Neuronal stem cell (in vitro differentiated cells): ENCODE measurements around the gene SCYL1.

Experiments
- DNase-seq: peaks from one replicate; pipeline ENCODE4 v3.0.0-alpha.2; 2013; ENCODE audit warnings: low spot score
- H2AFZ ChIP-seq: one replicate; pipeline ENCODE4 v1.6.1; 2013; ENCODE audit warnings: mild to moderate bottlenecking, low read length, inconsistent platforms
- H2AK5ac ChIP-seq: 2 replicates; pipeline ENCODE4 v1.6.1; 2013; ENCODE audit warnings: low read depth, mild to moderate bottlenecking, inconsistent platforms, low read length, moderate library complexity, mixed read lengths
- H2BK120ac ChIP-seq: 2 replicates; pipeline ENCODE4 v1.6.1; 2013; ENCODE audit warnings: low read depth, mild to moderate bottlenecking, inconsistent platforms, low read length, moderate library complexity, mixed read lengths
- H2BK12ac ChIP-seq: one replicate; pipeline ENCODE4 v1.6.1; 2013; ENCODE audit warnings: low read length, inconsistent platforms
- H2BK15ac ChIP-seq: 2 replicates; pipeline ENCODE4 v1.6.1; 2013; ENCODE audit warnings: mild to moderate bottlenecking, low read length, inconsistent platforms, mixed read lengths
- H2BK5ac ChIP-seq: one replicate; pipeline ENCODE4 v1.6.1; 2013; ENCODE audit warnings: inconsistent platforms, mild to moderate bottlenecking, low read length, moderate library complexity
- H3K14ac ChIP-seq: one replicate; pipeline ENCODE4 v1.6.1; 2013; ENCODE audit warnings: low read length, inconsistent platforms
- H3K18ac ChIP-seq: 2 replicates; pipeline ENCODE4 v1.6.1; 2013; ENCODE audit warnings: low read length, inconsistent platforms
- H3K23ac ChIP-seq: 2 replicates; pipeline ENCODE4 v1.6.1; 2013; ENCODE audit warnings: low read depth, mild to moderate bottlenecking, mixed read lengths, low read length, inconsistent platforms; ENCODE audit not compliant: poor library complexity
- H3K27ac ChIP-seq: replicated peaks from 3 replicates; pipeline ENCODE4 v1.5.1; 2013; ENCODE audit warnings: low read length, inconsistent platforms
- H3K27me3 ChIP-seq, 3 experiments: 2 replicates each; pipeline ENCODE4 v1.6.1; 2013; ENCODE audit warnings: low read length in 3 of 3, mild to moderate bottlenecking in 2 of 3, inconsistent platforms in 1 of 3, low read depth in 1 of 3, mixed read lengths in 1 of 3, moderate library complexity in 1 of 3; ENCODE audit not compliant: control insufficient read depth in 3 of 3, insufficient read depth in 3 of 3
- H3K36me3 ChIP-seq, 2 donors: replicated peaks in 1 of 2; 2 replicates each; pipeline ENCODE4 v1.6.1; 2013; ENCODE audit warnings: low read length in 2 of 2; ENCODE audit not compliant: control insufficient read depth in 2 of 2, insufficient read depth in 2 of 2
- H3K4ac ChIP-seq: 2 replicates; pipeline ENCODE4 v1.6.1; 2013; ENCODE audit warnings: inconsistent platforms, mild to moderate bottlenecking, low read length, moderate library complexity
- H3K4me1 ChIP-seq, 2 donors: 1 replicate in 1 of 2; 2 replicates in 1 of 2; pipeline ENCODE4 v1.6.1; 2013; ENCODE audit warnings: low read length in 2 of 2, low read depth in 1 of 2; ENCODE audit not compliant: control insufficient read depth in 2 of 2, insufficient read depth in 1 of 2
- H3K4me2 ChIP-seq: one replicate; pipeline ENCODE4 v1.6.1; 2013; ENCODE audit warnings: mild to moderate bottlenecking, low read length, inconsistent platforms; ENCODE audit not compliant: insufficient read depth, poor library complexity, severe bottlenecking
- H3K4me3 ChIP-seq, 2 donors: 2 replicates each; pipeline ENCODE4 v1.5.1; 2013; ENCODE audit warnings: low read length in 2 of 2, mild to moderate bottlenecking in 2 of 2, inconsistent platforms in 1 of 2, moderate library complexity in 1 of 2
- H3K79me1 ChIP-seq: one replicate; pipeline ENCODE4 v1.6.1; 2013; ENCODE audit warnings: low read depth, mild to moderate bottlenecking, inconsistent platforms, low read length, moderate library complexity
- H3K9ac ChIP-seq: one replicate; pipeline ENCODE4 v1.6.1; 2013; ENCODE audit warnings: mild to moderate bottlenecking, low read depth, low read length, inconsistent platforms; ENCODE audit not compliant: poor library complexity
- H3K9me3 ChIP-seq, 2 donors: replicated peaks in 1 of 2; 2 replicates each; pipeline versions ENCODE3 to v1.6.1; 2013; ENCODE audit warnings: low read length in 2 of 2, mild to moderate bottlenecking in 2 of 2, inconsistent platforms in 1 of 2, low read depth in 1 of 2, mixed read lengths in 1 of 2, moderate library complexity in 1 of 2; ENCODE audit not compliant: control insufficient read depth in 2 of 2, insufficient read depth in 1 of 2
- H4K8ac ChIP-seq: one replicate; pipeline ENCODE4 v1.6.1; 2013; ENCODE audit warnings: low read depth, mild to moderate bottlenecking, inconsistent platforms, low read length, moderate library complexity
- H4K91ac ChIP-seq: one replicate; pipeline ENCODE4 v1.6.1; 2013; ENCODE audit warnings: low read length, low read depth, mild to moderate bottlenecking, inconsistent platforms; ENCODE audit not compliant: poor library complexity
- WGBS, 2 donors: extraction: QIAGEN DNeasy Blood & Tissue Kit; methylation state at CpG; one replicate each; pipeline ENCODE4 v1.1.7; 2013; ENCODE audit warnings: missing lambda C conversion rate in 2 of 2, mixed read lengths in 1 of 2; ENCODE audit not compliant: insufficient read length in 2 of 2, insufficient replicate concordance in 1 of 2; ENCODE audit errors: extremely low coverage in 2 of 2; 5-methylcytosine and 5-hydroxymethylcytosine counted together

Gene SCYL1

DNA sequence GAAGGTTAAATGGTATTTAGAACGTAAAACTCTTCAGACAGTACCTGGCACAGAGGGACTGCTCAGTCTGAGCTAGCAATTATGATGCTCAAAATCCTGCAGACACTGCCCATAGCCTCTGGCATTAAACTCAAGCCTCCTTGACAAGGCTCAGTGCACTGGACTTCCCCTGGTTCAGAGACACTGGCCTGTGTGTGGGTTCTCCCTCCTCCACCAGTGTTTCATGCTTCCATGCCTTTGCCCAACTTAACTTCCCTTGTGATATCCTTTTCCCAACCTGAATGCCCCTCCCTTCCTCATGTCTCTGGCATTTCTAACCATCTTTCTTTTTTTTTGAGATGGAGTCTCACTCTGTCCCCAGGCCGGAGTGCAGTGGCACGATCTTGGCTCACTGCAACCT is 24.2 kb downstream of the SCYL1 start:
- H3K23ac ChIP-seq: no peak overlapping the region
- peaks cover 0 to 15% of the 10 kb centered on the region in 2 donors for H3K4me1 ChIP-seq
- no peak overlapping the region for H3K4me2 ChIP-seq
- peak overlapping the region in 1 of 2 donors; percentile 34 for H3K4me3 ChIP-seq
- H3K9ac ChIP-seq: no peak overlapping the region
- no peak overlapping the region for H3K27ac ChIP-seq
- H3K79me1 ChIP-seq: peaks cover 2% of the 10 kb centered on the region
- no CpG with 5 or more reads among the region's 3 CpGs for WGBS, 2 donors
- no peak overlapping the region for H3K14ac ChIP-seq
- H2BK15ac ChIP-seq: no peak overlapping the region
- no peak overlapping the region for H2BK120ac ChIP-seq
- H3K4ac ChIP-seq: no peak overlapping the region
- peaks cover 0 to 12% of the 10 kb centered on the region in 2 donors for H3K36me3 ChIP-seq
- peaks cover 0 to 52% (median 5%) of the 10 kb centered on the region in 3 experiments for H3K27me3 ChIP-seq
- DNase-seq: no peak
- no peak overlapping the region for H2AFZ ChIP-seq
- no peak overlapping the region for H2AK5ac ChIP-seq
- H2BK12ac ChIP-seq: no peak overlapping the region
- no peak overlapping the region for H4K91ac ChIP-seq
- H3K9me3 ChIP-seq: no peaks in the 10 kb centered on the region
- no peak overlapping the region for H4K8ac ChIP-seq
- no peak overlapping the region for H3K18ac ChIP-seq
- H2BK5ac ChIP-seq: no peak overlapping the region

DNA sequence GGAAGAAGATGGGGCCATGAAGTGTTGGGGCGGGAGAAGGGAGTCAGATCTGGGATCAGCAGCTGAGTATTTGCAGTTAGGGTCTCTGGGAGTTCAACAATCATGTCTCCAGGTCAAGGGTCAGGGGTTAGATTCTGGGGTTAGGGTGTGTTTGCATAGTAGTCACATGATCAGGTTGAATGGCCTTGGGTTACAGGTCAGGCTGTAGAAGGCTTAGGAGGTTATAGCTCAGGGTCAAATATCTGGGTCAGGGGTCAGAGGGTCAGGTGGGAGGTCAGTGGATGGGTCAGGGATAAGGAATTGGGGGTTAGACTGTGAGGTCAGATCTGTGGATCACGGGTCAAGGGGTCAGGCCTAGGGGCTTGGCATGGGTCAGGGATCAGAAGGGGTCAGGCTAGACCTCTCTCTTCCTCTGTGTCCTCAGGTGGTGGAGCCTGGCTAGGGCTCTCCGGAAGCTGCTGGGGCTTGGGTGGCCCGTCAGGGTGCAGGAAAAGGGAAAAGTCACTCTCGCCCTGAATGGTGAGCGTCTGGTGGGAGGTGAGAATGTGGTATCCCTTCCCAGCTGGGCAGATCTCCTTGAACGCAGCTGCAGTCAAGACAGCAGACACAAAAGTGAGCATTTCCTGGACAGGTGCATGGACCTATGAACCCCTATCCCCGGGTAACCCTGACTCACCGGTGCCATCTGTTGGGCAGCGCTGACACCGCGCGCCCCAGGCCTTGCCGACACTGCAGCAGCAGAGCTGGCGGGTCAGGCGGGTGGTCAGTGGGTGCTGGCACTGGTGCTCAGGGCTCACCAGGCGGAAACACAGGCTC is 26.9 kb downstream of the SCYL1 start:
- DNase-seq: no peak
- Histone ChIP-seq H3K9me3 (no peaks in the 10 kb centered on the region), H3K23ac (peak overlapping the region; percentile 66), H4K91ac (no peak overlapping the region), H3K14ac (no peak overlapping the region), H2AFZ (no peak overlapping the region), H2BK5ac (no peak overlapping the region), H4K8ac (no peak overlapping the region), H2BK12ac (no peak overlapping the region), H3K9ac (no peak overlapping the region), H3K27ac (no peak overlapping the region), H3K4me3 (no peak overlapping the region), H3K4me2 (no peak overlapping the region), H2BK15ac (no peak overlapping the region), H2AK5ac (peak overlapping the region; percentile 33), H3K18ac (peak overlapping the region; percentile 60), H3K27me3 (peaks cover 0 to 37% (median 5%) of the 10 kb centered on the region in 3 experiments), H3K4me1 (peaks cover 13% of the 10 kb centered on the region in 2 donors), H2BK120ac (no peak overlapping the region), H3K4ac (no peak overlapping the region), H3K79me1 (peaks cover under 1% of the 10 kb centered on the region), H3K36me3 (peaks cover 0 to 12% of the 10 kb centered on the region in 2 donors)
- no CpG with 5 or more reads among the region's 17 CpGs for WGBS, 2 donors

DNA sequence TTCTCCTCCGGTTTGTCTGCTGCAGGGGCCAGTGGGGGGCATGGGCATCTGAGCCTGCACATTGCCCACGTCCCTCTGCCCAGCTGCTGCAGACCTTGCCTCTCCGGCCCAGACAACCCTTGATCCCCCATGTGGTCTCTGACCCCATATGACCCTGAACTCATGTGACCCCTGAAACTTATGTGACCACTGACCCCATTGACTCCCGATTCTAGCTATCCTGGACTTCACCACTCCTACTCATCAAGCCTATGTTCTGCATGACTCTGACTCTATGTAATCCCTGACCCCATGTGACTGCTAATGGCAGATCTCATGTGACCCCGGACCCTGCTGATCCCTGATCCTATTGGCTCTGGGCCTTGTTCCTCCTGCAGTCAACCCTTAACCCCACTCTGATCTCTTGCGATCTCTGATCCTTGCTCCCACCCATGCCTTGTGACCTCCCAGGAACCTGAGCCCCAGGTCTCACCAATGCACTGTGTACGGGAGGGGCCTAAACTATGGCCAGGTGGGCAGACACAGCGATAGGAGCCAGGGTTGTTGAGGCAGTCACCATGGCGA is 27.6 kb downstream of the SCYL1 start:
- Histone ChIP-seq H3K9me3 (no peaks in the 10 kb centered on the region), H4K91ac (no peak overlapping the region), H2BK5ac (peak overlapping the region; percentile 55), H3K9ac (peak overlapping the region; percentile 9), H3K4me2 (no peak overlapping the region), H3K18ac (peak overlapping the region; percentile 55), H2AK5ac (peak overlapping the region; percentile 91), H2AFZ (no peak overlapping the region), H2BK15ac (peak overlapping the region; percentile 74), H3K27ac (no peak overlapping the region), H4K8ac (no peak overlapping the region), H3K4me3 (no peak overlapping the region), H3K36me3 (peaks cover 0 to 12% of the 10 kb centered on the region in 2 donors), H2BK120ac (no peak overlapping the region), H3K79me1 (no peaks in the 10 kb centered on the region), H3K14ac (peak overlapping the region; percentile 92), H3K4ac (no peak overlapping the region), H3K23ac (no peak overlapping the region), H3K27me3 (peaks cover 0 to 31% (median 3%) of the 10 kb centered on the region in 3 experiments), H3K4me1 (peaks cover 16 to 18% of the 10 kb centered on the region in 2 donors), H2BK12ac (peak overlapping the region; percentile 99)
- DNase-seq: no peak
- no CpG with 5 or more reads among the region's 9 CpGs for WGBS, 2 donors

DNA sequence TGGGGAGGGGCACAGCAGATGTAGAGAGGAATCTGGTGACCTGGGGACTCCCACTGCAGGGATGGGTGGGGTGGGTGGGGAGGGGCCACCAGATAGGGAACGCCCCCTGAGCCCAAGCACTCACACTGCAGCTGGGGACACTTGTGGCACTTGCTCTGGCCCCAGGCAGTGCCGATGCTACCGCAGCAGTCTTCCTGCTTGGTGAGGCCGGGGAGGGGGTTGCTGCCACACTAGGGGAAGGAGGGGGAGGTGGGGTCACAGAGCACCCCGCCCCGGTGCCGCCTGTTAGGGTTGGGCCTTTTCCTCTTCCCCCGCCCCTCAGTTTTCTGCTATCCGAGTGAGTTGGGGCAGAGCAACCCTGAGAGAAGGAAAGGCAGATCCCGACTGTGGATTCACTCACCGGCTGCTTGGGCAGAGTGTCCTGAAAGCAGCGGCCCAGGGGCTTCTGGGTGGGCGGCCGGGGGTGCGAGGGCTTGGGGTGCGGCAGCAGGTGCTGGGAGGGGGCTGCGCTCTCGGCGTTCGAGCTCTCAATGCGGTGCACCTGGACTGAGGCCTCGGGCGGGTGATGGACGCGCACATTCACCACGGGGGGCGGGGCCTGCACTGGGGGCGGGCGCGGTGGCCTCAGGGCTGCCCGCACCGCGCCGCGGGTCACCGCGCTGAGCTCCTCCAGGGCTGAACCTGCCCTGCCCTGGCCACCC is 28.6 kb downstream of the SCYL1 start:
- Histone ChIP-seq H2BK15ac (peak overlapping the region; percentile 74), H3K4me2 (peak overlapping the region; percentile 75), H3K36me3 (peaks cover 0 to 12% of the 10 kb centered on the region in 2 donors), H3K23ac (no peak overlapping the region), H3K4ac (no peak overlapping the region), H3K4me3 (no peak overlapping the region), H4K91ac (peak overlapping the region; percentile 64), H3K4me1 (peaks cover 17 to 18% of the 10 kb centered on the region in 2 donors), H3K27ac (no peak overlapping the region), H3K14ac (no peak overlapping the region), H3K79me1 (no peaks in the 10 kb centered on the region), H4K8ac (no peak overlapping the region), H2BK120ac (peak overlapping the region; percentile 48), H3K27me3 (peaks cover 0 to 22% (median 0%) of the 10 kb centered on the region in 3 experiments), H2BK5ac (peak overlapping the region; percentile 56), H3K9ac (peak overlapping the region; percentile 72), H2AFZ (no peak overlapping the region), H3K9me3 (no peaks in the 10 kb centered on the region), H2AK5ac (peak overlapping the region; percentile 91), H2BK12ac (peak overlapping the region; percentile 52), H3K18ac (peak overlapping the region; percentile 95)
- whole genome bisulfite sequencing, 2 donors: no CpG with 5 or more reads among the region's 37 CpGs
- no peak for DNase-seq
